H1 (cell line): ENCODE data around the gene TBCEL. TPM values are rescaled to one million over a fixed set of nuclear protein-coding genes. Genes with fewer than 3 reads are reported as not detected.

Experiments
- CTCF ChIA-PET: fragments of 300-600 bp; sonication (Branson Sonifier 250); formaldehyde crosslinking; loops from one replicate; lab custom pipeline; 2021; ENCODE audit not compliant: partially characterized antibody; lab: Charles Lee
- POLR2A ChIA-PET: fragments of 300-600 bp; sonication (Branson Sonifier 250); formaldehyde crosslinking; loops from one replicate; lab custom pipeline; 2021; ENCODE audit warnings: inconsistent platforms; ENCODE audit not compliant: partially characterized antibody; lab: Charles Lee
- DNase-seq, 2 experiments: peaks; one replicate each; pipeline versions ENCODE4 v3.0.0 to v3.0.0-alpha.2; 2010 to 2022; ENCODE audit warnings: low spot score in 2 of 2, low read depth in 1 of 2, mixed read lengths in 1 of 2
- FAIRE-seq: peaks from 2 replicates; lab custom pipeline; 2011; peaks lifted over from hg19 to GRCh38; lab: Jason Lieb, UNC
- H2AFZ ChIP-seq: 2 replicates; pipeline ENCODE4 v1.8.1; 2012; ENCODE audit warnings: low read length, inconsistent platforms
- H2AK5ac ChIP-seq: 2 replicates; pipeline ENCODE4 v1.6.1; 2013; ENCODE audit warnings: low read depth, low read length
- H2BK120ac ChIP-seq: replicated peaks from 2 replicates; pipeline ENCODE3; 2013; ENCODE audit warnings: low read depth, low read length, inconsistent platforms
- H2BK12ac ChIP-seq: 2 replicates; pipeline ENCODE4 v1.6.1; 2013; ENCODE audit warnings: low read depth, low read length
- H2BK15ac ChIP-seq: 2 replicates; pipeline ENCODE4 v1.6.1; 2013; ENCODE audit warnings: low read length
- H2BK20ac ChIP-seq: 2 replicates; pipeline ENCODE4 v1.6.1; 2013; ENCODE audit warnings: low read length
- H2BK5ac ChIP-seq: 2 replicates; pipeline ENCODE4 v1.6.1; 2013; ENCODE audit warnings: low read depth, low read length
- H3K14ac ChIP-seq: 2 replicates; pipeline ENCODE4 v1.6.1; 2013; ENCODE audit warnings: inconsistent platforms; ENCODE audit not compliant: insufficient read length
- H3K18ac ChIP-seq: 2 replicates; pipeline ENCODE4 v1.6.1; 2013; ENCODE audit warnings: low read length; ENCODE audit errors: extremely low read depth
- H3K23ac ChIP-seq: 2 replicates; pipeline ENCODE4 v1.6.1; 2013; ENCODE audit warnings: inconsistent platforms; ENCODE audit not compliant: insufficient read length
- H3K23me2 ChIP-seq: 2 replicates; pipeline ENCODE4 v1.6.1; 2013; ENCODE audit warnings: low read depth, low read length
- H3K27ac ChIP-seq: 2 replicates; pipeline ENCODE4 v1.6.1; 2011; ENCODE audit warnings: low read depth, low read length, inconsistent platforms
- H3K27me3 ChIP-seq, 4 experiments: replicated peaks in 1 of 4; 1 replicate in 1 of 4; 2 replicates in 3 of 4; pipeline versions ENCODE4 v1.6.1 to v1.8.1; 2011 to 2013; ENCODE audit warnings: low read length in 3 of 4, mild to moderate bottlenecking in 3 of 4, inconsistent platforms in 2 of 4, mixed read lengths in 2 of 4, moderate library complexity in 1 of 4; ENCODE audit not compliant: control insufficient read depth in 3 of 4, insufficient read depth in 3 of 4; ENCODE audit errors: extremely low read depth in 1 of 4
- H3K36me3 ChIP-seq, 4 experiments: 2 replicates each; pipeline versions ENCODE4 v1.6.1 to v1.8.1; 2011 to 2013; ENCODE audit warnings: mild to moderate bottlenecking in 4 of 4, low read length in 3 of 4, moderate library complexity in 2 of 4, control low read depth in 1 of 4, inconsistent platforms in 1 of 4; ENCODE audit not compliant: insufficient read depth in 4 of 4, control insufficient read depth in 2 of 4
- H3K4ac ChIP-seq: replicated peaks from 2 replicates; pipeline ENCODE3; 2013; ENCODE audit warnings: low read length, low read depth, mixed read lengths, inconsistent platforms; ENCODE audit not compliant: insufficient read length
- H3K4me1 ChIP-seq, 4 experiments: replicated peaks in 1 of 4; 1 replicate in 1 of 4; 2 replicates in 3 of 4; pipeline versions ENCODE4 v1.6.1 to v1.8.1; 2011 to 2013; ENCODE audit warnings: low read length in 3 of 4, inconsistent platforms in 2 of 4, mixed read lengths in 1 of 4; ENCODE audit not compliant: insufficient read depth in 4 of 4, control insufficient read depth in 3 of 4
- H3K4me2 ChIP-seq, 2 experiments: 2 replicates each; pipeline versions ENCODE4 v1.6.1 to v1.8.1; 2011 to 2013; ENCODE audit warnings: low read depth in 2 of 2, low read length in 2 of 2, control low read depth in 1 of 2, inconsistent platforms in 1 of 2, mild to moderate bottlenecking in 1 of 2; ENCODE audit not compliant: insufficient read depth in 1 of 2
- H3K4me3 ChIP-seq, 4 experiments: fragments of 200-600, 300-600 bp in 1 of 4; sonication (generic), shearing (Covaris generic), sonication (Bioruptor Twin) in 1 of 4; 2 replicates each; pipeline versions ENCODE4 v1.5.1 to v1.8.1; 2011 to 2016; ENCODE audit warnings: low read length in 4 of 4, low read depth in 3 of 4, control low read depth in 2 of 4, inconsistent platforms in 2 of 4, mild to moderate bottlenecking in 2 of 4, mixed read lengths in 1 of 4, moderate library complexity in 1 of 4; ENCODE audit not compliant: insufficient read depth in 2 of 4; ENCODE audit errors: extremely low read depth in 1 of 4
- H3K56ac ChIP-seq: replicated peaks from 2 replicates; pipeline ENCODE3; 2013; ENCODE audit warnings: low read depth, mild to moderate bottlenecking, mixed read lengths, low read length, inconsistent platforms; ENCODE audit not compliant: insufficient read length
- H3K79me1 ChIP-seq: 2 replicates; pipeline ENCODE4 v1.6.1; 2013; ENCODE audit warnings: low read depth, low read length, control low read depth
- H3K79me2 ChIP-seq, 2 experiments: 2 replicates each; pipeline versions ENCODE4 v1.6.1 to v1.8.1; 2012 to 2013; ENCODE audit warnings: low read length in 2 of 2, mild to moderate bottlenecking in 2 of 2, inconsistent platforms in 1 of 2; ENCODE audit not compliant: insufficient read depth in 2 of 2, control insufficient read depth in 1 of 2
- H3K9ac ChIP-seq, 4 experiments: replicated peaks in 1 of 4; 1 replicate in 1 of 4; 2 replicates in 3 of 4; pipeline versions ENCODE4 v1.6.1 to v1.8.1; 2011 to 2013; ENCODE audit warnings: low read depth in 3 of 4, low read length in 3 of 4, control low read depth in 2 of 4, mild to moderate bottlenecking in 2 of 4, moderate library complexity in 2 of 4, inconsistent platforms in 1 of 4; ENCODE audit errors: extremely low read depth in 1 of 4
- H3K9me3 ChIP-seq, 2 experiments: 2 replicates each; pipeline versions ENCODE4 v1.6.1 to v1.8.1; 2012 to 2013; ENCODE audit warnings: mild to moderate bottlenecking in 2 of 2, moderate library complexity in 2 of 2, control low read depth in 1 of 2, inconsistent platforms in 1 of 2, low read depth in 1 of 2, low read length in 1 of 2, mixed read lengths in 1 of 2; ENCODE audit not compliant: insufficient read depth in 2 of 2
- H4K20me1 ChIP-seq, 2 experiments: replicated peaks in 1 of 2; 2 replicates each; pipeline versions ENCODE3 to v1.8.1; 2011 to 2013; ENCODE audit warnings: inconsistent platforms in 2 of 2, low read length in 2 of 2, mild to moderate bottlenecking in 1 of 2; ENCODE audit not compliant: insufficient read depth in 2 of 2, control insufficient read depth in 1 of 2
- H4K5ac ChIP-seq: 2 replicates; pipeline ENCODE4 v1.6.1; 2013; ENCODE audit warnings: low read length, low read depth, mixed read lengths, inconsistent platforms; ENCODE audit not compliant: insufficient read length
- H4K8ac ChIP-seq: 2 replicates; pipeline ENCODE4 v1.8.0; 2013; ENCODE audit warnings: mild to moderate bottlenecking, moderate library complexity, low read length, inconsistent platforms; ENCODE audit not compliant: insufficient read depth; ENCODE audit errors: extremely low read depth
- H4K91ac ChIP-seq: replicated peaks from 2 replicates; pipeline ENCODE3; 2013; ENCODE audit warnings: low read length, mixed read lengths, inconsistent platforms; ENCODE audit not compliant: insufficient read length
- BCL11A ChIP-seq, 2 experiments: IDR thresholded peaks; one replicate each; pipeline ENCODE4 v1.6.1; 2011; ENCODE audit warnings: low read depth in 2 of 2, low read length in 2 of 2, mild to moderate bottlenecking in 2 of 2
- BRCA1 ChIP-seq: IDR thresholded peaks from 2 replicates; pipeline ENCODE4 v1.6.1; 2012; ENCODE audit warnings: low read depth, low read length, improper control_type of control experiment
- CBX5 ChIP-seq: fragments of 300-800, 300-1000 bp; sonication (generic); IDR thresholded peaks from 2 replicates; pipeline ENCODE4 v1.7.1; 2016; ENCODE audit warnings: antibody characterized with exemption, low read length, low read depth
- EP300 ChIP-seq, 2 experiments: IDR thresholded peaks; 1 replicate in 1 of 2; 2 replicates in 1 of 2; pipeline ENCODE4 v1.6.1; 2011 to 2012; ENCODE audit warnings: low read depth in 2 of 2, low read length in 2 of 2, mild to moderate bottlenecking in 2 of 2, borderline replicate concordance in 1 of 2, inconsistent platforms in 1 of 2, moderate library complexity in 1 of 2
- MAFK ChIP-seq: IDR thresholded peaks from 2 replicates; pipeline ENCODE4 v1.6.1; 2012; ENCODE audit warnings: low read depth, mild to moderate bottlenecking, improper control_type of control experiment, low read length
- POU5F1 ChIP-seq: IDR thresholded peaks from 2 replicates; pipeline ENCODE4 v1.6.1; 2011; ENCODE audit warnings: low read depth, mild to moderate bottlenecking, low read length, moderate library complexity
- RBBP5 ChIP-seq: IDR thresholded peaks from 2 replicates; pipeline ENCODE4 v1.7.1; 2012; ENCODE audit warnings: low read depth, mild to moderate bottlenecking, inconsistent platforms, low read length, moderate library complexity, borderline replicate concordance
- RNF2 ChIP-seq: fragments of 200-900, 300-1000 bp; sonication (generic); IDR thresholded peaks from 2 replicates; pipeline ENCODE4 v1.7.1; 2016; ENCODE audit warnings: borderline replicate concordance, low read depth, mild to moderate bottlenecking, antibody characterized with exemption, low read length; ENCODE audit not compliant: poor library complexity, severe bottlenecking; ENCODE audit errors: missing control alignments
- SIN3A ChIP-seq, 2 experiments: IDR thresholded peaks in 1 of 2; conservative IDR thresholded peaks in 1 of 2; 2 replicates each; pipeline ENCODE4 v1.6.1; 2011 to 2012; ENCODE audit warnings: low read length in 2 of 2, improper control_type of control experiment in 1 of 2, low read depth in 1 of 2, mild to moderate bottlenecking in 1 of 2
- SIX5 ChIP-seq: IDR thresholded peaks from 2 replicates; pipeline ENCODE4 v1.6.1; 2011; ENCODE audit warnings: mild to moderate bottlenecking, low read depth, low read length
- SP2 ChIP-seq: IDR thresholded peaks from 2 replicates; pipeline ENCODE4 v1.6.1; 2012; ENCODE audit warnings: mild to moderate bottlenecking, low read length, inconsistent platforms
- SP4 ChIP-seq: IDR thresholded peaks from 2 replicates; pipeline ENCODE4 v1.6.1; 2012; ENCODE audit warnings: low read length, inconsistent platforms
- YY1 ChIP-seq: IDR thresholded peaks from 2 replicates; pipeline ENCODE4 v1.6.1; 2011; ENCODE audit warnings: low read depth, mild to moderate bottlenecking, low read length
- WGBS, 2 experiments: shearing (Covaris generic) in 1 of 2; methylation state at CpG; one replicate each; pipeline versions ENCODE4 v1.1.6 to v1.1.7; 2013 to 2015; ENCODE audit warnings: low lambda C conversion rate in 2 of 2, mixed read lengths in 2 of 2, inconsistent platforms in 1 of 2, low coverage in 1 of 2, missing lambda C conversion rate in 1 of 2; ENCODE audit not compliant: insufficient replicate concordance in 2 of 2, insufficient coverage in 1 of 2, insufficient read length in 1 of 2; ENCODE audit errors: extremely low coverage in 1 of 2, missing lambda C conversion rate in 1 of 2; 5-methylcytosine and 5-hydroxymethylcytosine counted together
- polyA plus RNA-seq, 7 experiments: library from polyadenylated mRNA; depleted of rRNA in 3 of 7; stranded (reverse) in 5 of 7; unstranded in 2 of 7; fragments of >200 nt in 5 of 7; fragments of 200-250 nt in 2 of 7; gene quantifications; 1 replicate in 5 of 7; 2 replicates in 1 of 7; 4 replicates in 1 of 7; pipeline versions ENCODE4 v1.2.1 to v1.2.3, GENCODE V29; 2011 to 2013; ENCODE audit warnings: missing spikeins in 2 of 7, mixed read lengths in 2 of 7
- total RNA-seq: library from RNA; stranded (reverse); fragmentation: NEBNext Ultra II Directional; extraction: Animal tissue kit (Norgen Biotek cat#: 25700); gene quantifications from 2 replicates; pipeline ENCODE4 v1.2.1, GENCODE V29; 2021
- TF ChIP-seq, protein P1 (sequence below): IDR thresholded peaks from 2 replicates; pipeline ENCODE4 v1.6.1; 2012; ENCODE audit warnings: inconsistent platforms

Gene TBCEL
- total and polyA plus RNA-seq, 2 of the 8 experiments (the other 6 are each of a cell fraction or from before 2014, with no cell fraction given): 3.9 to 16.0 TPM

DNA sequence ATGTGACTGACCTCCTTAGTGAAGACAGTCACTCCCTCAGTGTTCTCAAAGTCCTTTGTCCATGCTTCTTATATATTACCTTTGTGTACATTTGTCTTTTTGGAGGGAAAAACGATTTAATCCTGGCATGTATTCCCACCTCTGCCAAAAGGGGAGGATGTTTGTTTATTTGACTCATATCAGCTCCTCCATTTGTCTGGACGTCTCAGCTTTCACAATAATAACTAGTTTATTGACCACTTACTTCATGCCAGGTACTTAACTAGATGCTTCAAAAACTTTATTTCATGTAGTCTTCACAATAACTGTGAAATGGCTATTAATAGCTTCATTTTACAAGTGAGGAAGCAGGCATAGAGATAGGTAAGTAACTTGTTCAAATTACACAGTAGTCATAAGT, 5.3 kb downstream of the TBCEL start:
- no peak overlapping the region for H3K27ac ChIP-seq
- no peak overlapping the region for H4K91ac ChIP-seq
- peaks cover 5% of the 10 kb centered on the region for H3K79me1 ChIP-seq
- no peak overlapping the region for H3K23ac ChIP-seq
- H4K8ac ChIP-seq: no peak overlapping the region
- no peak overlapping the region for H3K4me3 ChIP-seq
- H4K20me1 ChIP-seq: peaks cover 2 to 5% of the 10 kb centered on the region in 2 experiments
- ChIA-PET CTCF (no interaction called here), POLR2A (no interaction called here)
- H3K4me1 ChIP-seq: peaks cover 0 to 7% (median 5%) of the 10 kb centered on the region in 4 experiments; a peak in 4 of 7 replicates
- H3K79me2 ChIP-seq: peaks cover 10 to 87% of the 10 kb centered on the region in 2 experiments
- H2BK20ac ChIP-seq: no peak overlapping the region
- no peak overlapping the region for H3K4ac ChIP-seq
- H3K56ac ChIP-seq: no peak overlapping the region
- no peak overlapping the region for H2AK5ac ChIP-seq
- no peak overlapping the region for H2BK12ac ChIP-seq
- no peaks in the 10 kb centered on the region; a peak in 1 of 8 replicates for H3K36me3 ChIP-seq
- no peaks in the 10 kb centered on the region for H3K9me3 ChIP-seq
- 95% methylated on average over 2 of the region's 2 CpGs; no CpG with 5 or more reads in 1 of the 2 experiments for WGBS, 2 experiments
- H4K5ac ChIP-seq: no peak overlapping the region
- DNase-seq (no peak), FAIRE-seq (no peak)
- no peak overlapping the region for H3K4me2 ChIP-seq
- H3K27me3 ChIP-seq: no peaks in the 10 kb centered on the region
- peaks cover 8% of the 10 kb centered on the region for H3K23me2 ChIP-seq
- H2BK120ac ChIP-seq: no peak overlapping the region
- H3K14ac ChIP-seq: no peak overlapping the region
- H2BK15ac ChIP-seq: no peak overlapping the region
- H2BK5ac ChIP-seq: no peak overlapping the region
- no peak overlapping the region for H2AFZ ChIP-seq
- H3K9ac ChIP-seq: no peak overlapping the region
- H3K18ac ChIP-seq: no peak overlapping the region
- TF ChIP-seq, protein P1, sequence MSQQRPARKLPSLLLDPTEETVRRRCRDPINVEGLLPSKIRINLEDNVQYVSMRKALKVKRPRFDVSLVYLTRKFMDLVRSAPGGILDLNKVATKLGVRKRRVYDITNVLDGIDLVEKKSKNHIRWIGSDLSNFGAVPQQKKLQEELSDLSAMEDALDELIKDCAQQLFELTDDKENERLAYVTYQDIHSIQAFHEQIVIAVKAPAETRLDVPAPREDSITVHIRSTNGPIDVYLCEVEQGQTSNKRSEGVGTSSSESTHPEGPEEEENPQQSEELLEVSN: no peak
- no peak for TF ChIP-seq SP2
- no peak for TF ChIP-seq CBX5
- no peak for TF ChIP-seq SIN3A (conservative IDR thresholded peaks at IDR 0.05 in 1 of 2, IDR thresholded peaks at IDR 0.05 in 1 of 2; ENCODE audit: low read depth in 1 of 2, low read length in 2 of 2)
- TF ChIP-seq EP300 (IDR thresholded peaks at IDR 0.05; ENCODE audit: borderline replicate concordance in 1 of 2, low read depth in 2 of 2, low read length in 2 of 2): no peak
- no peak for TF ChIP-seq RBBP5
- TF ChIP-seq BRCA1: no peak
- TF ChIP-seq MAFK: no peak
- no peak for TF ChIP-seq SP4
- TF ChIP-seq YY1: no peak
- no peak for TF ChIP-seq SIX5
- TF ChIP-seq BCL11A (IDR thresholded peaks at IDR 0.05; ENCODE audit: low read depth in 2 of 2, low read length in 2 of 2): no peak
- no peak for TF ChIP-seq POU5F1
- no peak for TF ChIP-seq RNF2
